HG03469 (cell line): ENCODE measurements around the gene ABR.
"Not testable (repeated sequence)": the region's sequence is repeated elsewhere in the genome, so short reads cannot be mapped to it uniquely, and the experiment has no call there.

Experiments
- ATAC-seq: cut with Tn5 transposase; IDR thresholded peaks from one replicate; pipeline ENCODE4 v1.9.1; 2021; ENCODE audit warnings: mild to moderate bottlenecking, moderate library complexity, moderate number of reproducible peaks; ENCODE audit not compliant: unreplicated experiment

Gene ABR

GRCh38 chr17:1073963-1074625, 105.7 kb downstream of the ABR start:
- not testable (repeated sequence) for ATAC-seq

DNA sequence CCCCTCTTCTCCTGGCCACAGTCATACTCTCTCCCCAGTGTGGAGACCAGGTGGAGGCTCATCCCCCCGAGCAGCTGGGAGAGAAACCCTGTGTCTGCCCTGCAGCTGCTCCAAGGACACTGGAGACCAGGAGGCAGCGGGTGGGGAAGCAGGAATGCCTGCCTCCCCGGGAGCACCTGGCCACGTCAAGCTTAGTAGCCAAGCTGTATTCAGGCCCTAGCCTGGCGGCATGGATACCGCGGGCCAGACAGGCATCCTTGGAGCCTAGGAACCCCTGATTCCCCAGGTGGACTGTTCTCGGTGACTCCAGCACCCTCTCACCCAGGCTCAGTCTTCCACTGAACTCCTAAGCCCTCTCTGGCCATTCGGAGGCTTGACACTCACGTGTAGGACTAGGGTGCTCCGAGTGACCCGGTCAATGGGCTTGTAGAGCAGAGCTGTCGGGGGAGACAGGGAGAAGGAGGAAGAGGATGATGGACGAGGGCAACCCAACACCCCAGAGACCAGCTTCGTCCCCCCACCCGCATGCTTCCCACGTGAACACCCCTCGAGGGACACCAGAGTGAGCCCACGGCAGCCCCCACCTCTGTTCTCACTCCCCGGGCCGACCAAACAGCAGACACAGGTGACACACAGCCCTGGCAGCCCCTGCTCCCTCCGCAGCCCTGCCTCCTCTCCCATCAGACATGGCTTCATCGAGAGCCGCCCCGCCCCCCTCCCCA, 106.4 kb downstream of the ABR start:
- no peak for ATAC-seq

DNA sequence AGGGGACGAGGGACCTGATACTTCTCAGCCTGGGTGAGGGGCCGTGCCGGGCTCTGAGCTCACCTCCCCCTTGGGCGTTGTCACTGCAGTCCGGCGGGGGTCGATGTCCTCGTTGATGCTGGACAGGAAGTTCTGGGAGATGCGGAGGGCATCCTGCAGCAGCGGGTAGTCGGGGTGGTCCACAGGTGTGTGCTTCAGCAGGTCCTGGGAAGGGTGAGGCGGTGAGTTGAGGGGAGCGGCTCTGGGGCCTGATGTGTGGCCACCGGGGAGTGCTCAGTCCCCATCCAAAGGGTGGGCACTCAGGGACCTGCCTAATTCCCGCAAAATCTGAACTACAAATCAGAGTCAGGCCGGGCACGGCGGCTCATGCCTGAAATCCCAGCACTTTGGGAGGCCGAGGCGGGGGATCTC, 107.2 kb downstream of the ABR start:
- ATAC-seq: no peak

GRCh38 chr17:1071103-1071825, 108.5 kb downstream of the ABR start:
- ATAC-seq: no peak

GRCh38 chr17:1070411-1070810, 109.4 kb downstream of the ABR start:
- no peak for ATAC-seq

GRCh38 chr17:1069847-1070246, 109.9 kb downstream of the ABR start:
- no peak for ATAC-seq

DNA sequence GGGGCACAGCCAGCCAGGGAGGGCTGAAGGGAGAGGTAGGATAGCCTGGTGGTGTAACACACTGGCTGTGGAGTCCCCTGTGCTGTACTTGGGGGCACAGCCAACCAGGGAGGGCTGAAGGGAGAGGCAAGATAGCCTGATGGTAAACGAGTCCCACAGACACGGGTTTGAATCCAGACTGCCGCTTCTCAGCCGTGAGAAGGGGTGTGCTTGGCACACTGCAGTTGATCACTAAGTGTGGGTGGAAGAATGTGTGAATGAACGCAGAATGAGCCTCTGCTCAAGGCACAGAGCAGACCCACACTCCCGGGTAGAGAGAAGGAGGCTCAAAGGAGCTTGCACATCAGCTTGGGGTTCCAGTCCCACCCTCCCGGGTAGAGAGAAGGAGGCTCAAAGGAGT, 111.4 kb downstream of the ABR start:
- ATAC-seq: no peak

GRCh38 chr17:1067282-1067956, 112.4 kb downstream of the ABR start:
- no peak for ATAC-seq

GRCh38 chr17:1065416-1065815, 114.4 kb downstream of the ABR start:
- not testable (repeated sequence) for ATAC-seq

GRCh38 chr17:1060991-1061390, 118.8 kb downstream of the ABR start:
- no peak for ATAC-seq

- no peak for ATAC-seq
These were observed 120.5 kb downstream of the ABR start for GRCh38 chr17:1059131-1059795.

- ATAC-seq: no peak
These were observed 121.2 kb downstream of the ABR start for GRCh38 chr17:1058423-1059130.

DNA sequence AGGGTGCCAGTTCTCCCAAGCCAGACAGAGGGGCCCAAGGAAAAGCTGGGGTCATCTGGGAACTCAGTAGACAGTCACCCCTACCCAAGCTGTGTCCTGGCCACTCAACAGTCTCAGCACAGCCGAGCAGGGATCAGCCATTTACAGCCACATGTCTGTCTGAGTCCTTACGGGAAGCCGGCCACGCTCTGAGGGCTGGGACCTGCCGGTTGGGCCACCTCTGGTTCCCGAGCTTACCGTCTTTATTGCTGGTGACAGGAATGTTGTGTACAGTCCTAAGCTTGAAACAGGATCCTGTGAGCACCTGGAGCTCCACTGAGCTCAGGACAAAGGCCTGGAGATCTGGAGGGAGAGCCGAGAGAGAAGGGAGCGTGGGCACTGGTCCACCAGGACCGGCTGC, 123.0 kb downstream of the ABR start:
- ATAC-seq: no peak

GRCh38 chr17:1055751-1056645, 123.8 kb downstream of the ABR start:
- no peak for ATAC-seq

- ATAC-seq: no peak
These were observed 124.5 kb downstream of the ABR start for GRCh38 chr17:1055231-1055630.

DNA sequence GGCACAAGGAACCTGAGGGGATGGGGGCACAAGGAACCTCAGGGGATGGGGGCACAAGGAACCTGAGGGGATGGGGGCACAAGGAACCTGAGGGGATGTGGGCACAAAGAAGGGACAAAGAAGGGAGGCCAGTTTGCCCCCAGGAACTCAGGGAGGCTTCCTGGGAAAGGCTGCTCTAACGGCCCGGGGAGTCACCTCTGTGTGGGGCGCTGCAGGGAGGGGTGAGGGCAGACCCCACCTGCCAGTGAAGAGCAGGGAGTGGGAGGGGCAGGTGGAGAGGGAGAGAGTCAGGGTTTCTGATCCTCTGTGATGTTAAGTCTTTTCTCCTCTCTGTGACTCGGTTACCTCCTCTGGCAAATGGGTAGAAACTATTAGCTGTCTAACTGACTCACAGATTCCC, 125.1 kb downstream of the ABR start:
- ATAC-seq: no peak

DNA sequence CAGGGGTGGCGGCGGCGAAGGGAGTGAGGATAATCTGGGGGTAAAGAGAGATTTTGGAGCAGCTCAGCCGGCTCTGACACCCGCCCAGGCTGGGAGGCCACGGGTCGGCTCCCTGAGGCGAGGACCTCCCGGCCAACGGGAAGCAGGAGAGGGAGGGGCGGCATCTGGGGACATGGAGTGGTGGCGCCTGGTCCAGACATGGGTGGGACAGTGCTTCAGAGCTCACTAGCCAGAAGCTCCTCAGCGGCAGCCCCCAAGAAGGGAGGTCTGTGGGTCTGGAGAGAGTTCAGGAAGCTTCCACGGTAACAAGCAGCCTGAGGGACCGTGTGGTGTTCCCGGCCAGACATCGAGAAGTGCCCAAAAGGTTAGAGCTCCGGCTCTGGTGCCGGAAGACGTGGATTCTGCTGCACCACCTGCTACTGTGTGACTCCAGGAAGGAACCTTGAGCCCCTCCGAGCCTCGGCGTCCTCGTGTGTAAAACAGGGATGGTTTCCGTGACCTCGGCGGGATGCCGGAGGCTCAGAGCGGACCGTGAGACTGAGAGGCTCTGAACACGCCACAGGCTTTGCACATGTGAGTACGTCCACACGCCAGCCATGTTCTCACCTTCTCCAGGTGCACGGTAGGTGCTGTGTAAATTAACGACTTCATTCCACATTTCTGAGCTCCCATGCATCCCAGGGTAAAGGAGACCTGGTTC, 126.0 kb downstream of the ABR start:
- no peak for ATAC-seq
